Ramos (cell line): Measurements from ENCODE around the gene SUMF2.
"Not testable (repeated sequence)": the region's sequence is repeated elsewhere in the genome, so short reads cannot be mapped to it uniquely, and the experiment has no call there.

Experiments
- in situ Hi-C: fragments of 300-500 bp; cut with MboI; formaldehyde crosslinking; loops from one replicate; pipeline ENCODE4 v1.14.3; 2022; ENCODE audit warnings: low sequenced_read_pairs; ENCODE audit not compliant: unreplicated experiment

Gene SUMF2

DNA sequence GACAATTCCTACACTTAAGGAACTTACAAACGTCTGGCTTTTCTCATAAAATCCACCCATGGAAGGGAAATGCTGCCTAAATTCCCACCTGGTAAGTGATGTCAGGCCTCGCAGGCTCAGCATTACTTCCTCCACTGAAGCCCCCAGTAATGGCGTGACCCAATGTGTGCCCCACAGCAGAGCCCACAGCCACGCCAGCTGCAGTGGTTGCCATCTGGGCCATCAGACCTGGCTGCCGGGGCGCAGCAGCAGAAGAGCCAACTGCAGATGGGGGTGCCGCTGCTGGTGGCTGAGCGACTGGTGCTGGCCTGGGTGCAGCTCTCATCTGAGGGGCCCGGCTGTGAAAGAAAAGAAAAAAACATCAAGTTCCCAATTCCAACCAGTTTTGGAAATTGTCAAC, 40.1 kb downstream of the SUMF2 start:
- in situ Hi-C loops, result not testable (repeated sequence)

DNA sequence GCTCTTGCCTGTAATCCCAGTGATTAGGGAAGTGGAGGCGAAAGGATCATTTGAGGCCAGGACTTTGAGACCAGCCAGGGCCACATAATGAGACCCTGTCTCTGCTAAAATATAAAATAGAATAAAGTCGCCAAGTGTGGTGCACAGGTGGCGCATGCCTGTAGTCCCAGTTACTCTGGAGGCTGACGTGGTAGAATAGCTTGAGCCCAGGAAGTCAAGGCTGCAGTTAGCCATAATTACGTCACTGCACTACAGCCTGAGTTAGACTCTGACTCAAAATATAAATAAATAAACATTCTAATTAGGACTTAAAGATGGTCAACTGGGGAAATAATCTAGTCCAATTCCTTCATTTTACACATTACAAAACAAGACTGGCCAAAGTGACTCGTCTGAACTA, 41.4 kb downstream of the SUMF2 start:
- in situ Hi-C loops, result no loop called here

DNA sequence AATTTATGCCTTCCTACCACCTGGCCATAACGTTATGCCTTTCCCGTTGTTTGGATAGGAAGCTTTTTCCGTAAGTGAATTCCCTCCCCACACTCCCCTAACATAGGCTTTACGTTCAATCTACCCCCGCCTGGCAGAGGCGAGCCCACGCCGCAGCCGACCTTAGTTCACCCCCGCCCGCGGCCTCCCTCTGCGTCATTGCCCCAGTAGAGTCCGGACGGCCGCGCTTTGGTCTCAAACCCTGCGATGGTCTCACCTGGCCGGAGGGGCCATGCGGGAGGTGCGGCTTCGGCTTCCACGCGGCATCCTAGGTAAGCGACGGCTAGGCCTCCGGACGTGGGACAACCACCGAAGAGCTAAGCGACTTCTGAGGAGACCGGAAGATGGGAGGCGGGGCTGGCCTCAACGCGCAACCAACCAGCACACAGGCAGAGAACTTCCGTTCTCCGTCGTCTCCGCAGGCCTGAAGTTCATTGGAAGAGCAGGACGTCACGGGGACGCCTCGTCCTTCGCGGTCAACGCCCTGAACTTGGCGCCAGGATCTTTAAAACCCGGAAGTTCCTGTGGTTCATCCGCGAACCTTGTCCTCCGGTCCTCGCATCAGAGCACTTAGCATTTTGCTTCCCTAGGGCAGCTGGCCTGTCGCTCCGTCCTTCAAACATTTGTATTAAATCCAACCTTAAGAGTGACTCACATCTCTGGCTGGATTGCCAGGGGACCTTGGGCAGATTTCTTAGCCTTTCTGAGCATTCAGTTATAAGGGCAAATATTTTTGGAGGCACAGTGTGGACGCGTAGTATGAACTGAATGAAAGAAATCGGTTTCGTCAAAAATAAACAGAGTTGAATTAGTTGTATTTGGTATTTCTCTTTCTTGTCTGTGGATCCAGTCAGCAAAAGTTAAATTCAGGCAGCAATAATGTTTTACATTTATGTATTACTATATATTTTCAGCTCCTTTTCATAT, 42.3 kb downstream of the SUMF2 start, which contains the start of gene CHCHD2:
CHCHD2 (minus strand) TSS at position 369 of the 966 bp plus-strand sequence; CDS start at position 306, 63 bp downstream.
- in situ Hi-C loops, result no loop called here

DNA sequence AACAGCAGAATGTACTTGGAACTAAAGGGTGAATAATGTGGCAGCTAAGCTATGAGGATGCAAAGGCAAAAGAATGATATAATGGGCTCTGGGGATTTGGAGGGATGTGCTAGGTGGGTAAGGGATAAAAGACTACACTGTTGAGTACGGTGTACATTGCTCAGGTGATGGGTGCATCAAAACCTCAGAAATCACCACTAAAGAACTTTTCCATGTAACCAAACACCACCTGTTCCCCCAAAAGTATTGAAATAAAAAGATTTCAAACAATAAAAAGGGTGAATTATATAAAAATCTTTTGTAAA, 43.8 kb downstream of the SUMF2 start:
- in situ Hi-C loops, result no loop called here

DNA sequence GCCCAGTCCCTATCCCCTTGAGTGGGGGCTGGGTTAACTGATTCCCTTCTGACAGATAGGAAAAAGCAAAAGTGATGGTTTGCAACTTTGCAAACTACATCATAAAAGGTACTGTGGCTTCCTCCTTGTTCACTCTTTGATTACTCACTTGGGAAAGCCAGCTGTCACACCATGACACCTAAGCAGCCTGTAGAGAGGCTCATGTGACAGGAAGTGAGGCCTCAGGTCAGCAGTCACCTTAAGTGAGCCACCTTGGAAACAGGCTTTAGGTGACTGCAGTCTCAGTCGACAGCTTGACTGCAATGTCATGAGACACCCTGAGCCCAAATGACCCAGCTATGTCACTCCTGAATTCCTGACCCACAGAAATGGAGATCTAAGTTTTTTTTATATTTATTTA, 46.5 kb downstream of the SUMF2 start:
- in situ Hi-C loops, result no loop called here

DNA sequence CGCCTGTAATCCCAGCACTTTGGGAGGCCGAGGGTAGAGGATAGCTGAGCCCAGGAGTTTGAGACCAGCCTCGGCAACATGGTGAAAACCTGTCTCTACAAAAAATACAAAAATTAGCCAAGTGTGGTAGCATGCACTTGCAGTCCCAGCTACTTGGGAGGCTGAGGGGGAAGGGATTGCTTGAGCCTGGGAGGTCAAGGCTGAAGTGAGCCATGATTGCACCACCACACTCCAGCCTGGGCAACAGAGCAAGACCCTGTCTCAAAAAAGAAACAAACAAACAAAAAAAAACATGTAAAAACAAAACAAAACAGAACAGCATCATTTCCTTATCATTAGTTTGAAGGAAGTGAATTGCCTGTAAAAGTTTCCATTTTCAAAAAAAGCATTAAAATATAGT, 48.2 kb downstream of the SUMF2 start:
- in situ Hi-C loops, result not testable (repeated sequence)

DNA sequence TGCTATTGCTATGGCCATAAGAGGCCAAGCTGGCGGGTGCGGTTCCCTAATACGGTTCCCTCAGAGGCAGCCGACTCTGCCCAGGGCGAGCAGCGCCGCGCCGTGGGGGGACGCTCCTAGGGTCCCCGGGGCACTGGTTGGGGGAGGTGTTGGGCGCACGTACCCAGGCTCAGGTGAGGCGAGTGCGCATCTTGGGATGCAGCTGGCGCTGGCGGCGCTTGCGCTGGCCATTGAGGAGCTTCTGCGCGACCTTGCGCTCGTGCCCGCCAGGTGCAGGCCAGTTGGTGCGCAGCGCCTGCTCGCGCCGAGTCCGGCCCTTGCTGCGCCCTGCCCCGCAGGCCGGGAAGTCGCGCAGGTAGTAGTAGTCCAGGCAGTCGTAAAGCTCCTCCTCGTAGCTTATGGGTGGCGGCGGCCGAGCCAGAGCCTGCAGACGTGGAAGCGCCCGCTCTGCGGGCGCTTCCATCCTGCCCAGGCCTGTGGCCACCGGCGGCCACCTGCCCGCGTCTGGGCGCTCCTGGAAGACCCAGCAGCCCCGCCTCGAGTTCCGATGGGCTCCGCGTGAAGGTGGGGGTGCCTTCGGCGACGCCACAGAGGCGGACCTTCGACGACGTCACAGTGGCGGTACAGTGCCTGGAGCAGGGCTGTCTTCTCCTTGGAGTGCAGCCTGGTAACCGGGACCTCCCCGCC, 51.9 kb downstream of the SUMF2 start, which contains the start of gene NUPR2:
NUPR2 (minus strand) TSS at position 566 of the 687 bp plus-strand sequence; CDS start at position 463, 103 bp downstream.
- in situ Hi-C loops, result no loop called here

DNA sequence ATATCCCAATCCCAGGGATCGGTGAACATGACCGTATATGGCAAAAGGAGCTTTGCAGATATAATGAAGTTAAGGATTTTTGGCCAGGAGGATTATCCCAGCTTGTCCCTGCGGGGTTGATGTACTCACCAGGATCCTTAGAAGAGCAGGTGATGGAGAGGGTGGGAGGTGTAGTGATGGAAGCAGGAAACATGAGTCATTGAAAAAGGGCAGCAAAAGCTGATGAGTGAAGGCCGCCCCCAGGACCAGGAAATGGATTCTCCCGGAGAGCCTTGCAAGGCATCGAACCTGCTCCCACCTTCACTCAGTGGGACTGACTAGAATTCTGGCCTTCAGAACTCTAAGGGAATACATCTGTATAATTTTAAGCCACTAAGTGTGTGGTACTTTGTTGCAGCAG, 57.4 kb downstream of the SUMF2 start:
- in situ Hi-C loops, result no loop called here

DNA sequence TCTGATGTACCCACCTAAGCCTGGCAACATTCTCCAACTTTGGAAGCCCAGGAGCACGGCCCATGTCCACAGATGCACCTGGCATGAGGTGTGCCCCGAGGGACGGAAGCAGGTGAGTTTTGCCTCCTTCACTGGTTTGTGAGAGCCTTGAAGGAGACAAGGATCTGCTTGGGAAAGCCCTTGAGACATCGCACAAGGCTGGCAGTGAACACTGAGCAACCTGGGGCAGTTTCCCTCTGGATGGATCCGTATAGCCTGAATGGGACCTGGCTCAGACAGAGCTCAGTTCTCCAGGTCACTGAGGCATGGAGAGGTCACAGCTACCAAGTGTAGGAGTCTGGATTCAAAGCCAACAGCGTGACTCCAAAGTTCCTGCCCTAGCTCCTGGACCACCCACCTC, 60.9 kb downstream of the SUMF2 start:
- in situ Hi-C loops, result no loop called here

DNA sequence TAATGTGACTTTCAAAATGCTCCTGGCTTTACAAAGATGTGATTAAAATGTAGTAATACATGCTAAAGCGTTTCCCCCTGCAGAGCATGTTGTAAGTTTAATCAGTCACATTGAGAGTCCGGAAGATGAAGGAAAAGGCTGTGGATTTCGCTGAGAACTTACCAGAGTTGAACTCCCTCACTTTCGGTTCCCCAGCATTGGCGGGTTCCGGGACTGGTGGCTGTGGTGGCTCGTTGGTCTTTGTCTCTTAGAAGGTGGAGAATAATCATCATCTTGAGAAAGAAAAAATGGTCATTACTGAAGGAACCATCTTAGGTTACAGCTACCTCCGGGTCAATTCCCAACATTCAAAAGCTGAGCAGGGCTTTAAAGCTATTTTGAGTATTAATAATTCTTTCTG, 61.7 kb downstream of the SUMF2 start:
- in situ Hi-C loops, result no loop called here

DNA sequence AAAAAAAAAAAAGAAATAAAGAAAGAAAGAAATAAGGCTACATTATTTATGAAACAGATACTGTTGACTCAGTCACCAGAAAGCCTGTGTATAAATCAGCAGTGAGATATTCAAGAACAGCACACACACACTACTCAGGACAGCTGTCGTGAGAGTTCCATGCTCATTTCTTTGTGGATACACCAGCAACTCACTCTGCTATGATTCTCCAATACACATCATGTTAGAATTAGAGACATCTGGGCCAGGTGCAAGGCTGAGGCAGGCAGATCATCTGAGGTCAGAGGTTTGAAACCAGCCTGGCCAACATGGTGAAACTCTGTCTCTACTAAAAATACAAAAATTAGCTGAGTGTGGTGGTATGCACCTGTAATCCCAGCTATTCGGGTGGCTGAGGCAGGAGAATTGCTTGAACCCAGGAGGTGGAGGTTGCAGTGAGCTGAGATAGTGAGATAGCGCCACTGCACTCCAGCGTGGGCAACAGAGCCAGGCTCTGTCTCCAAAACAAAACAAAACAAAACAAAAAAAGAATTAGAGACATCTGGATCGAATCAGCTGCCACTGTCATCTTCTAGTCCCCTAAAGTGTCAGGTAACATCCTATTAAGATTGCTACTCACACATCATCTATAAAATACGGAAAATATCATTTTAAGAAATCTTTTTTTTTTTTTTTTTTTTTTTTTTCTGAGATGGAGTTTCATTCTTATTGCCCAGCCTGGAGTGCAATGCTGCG, 63.3 kb downstream of the SUMF2 start:
- in situ Hi-C loops, result no loop called here
